ENCODE data around the gene PUS1.

The PUS1 gene

GRCh38 chr12:131990066-131990979, 61.2 kb downstream of the PUS1 start:
- DNase-seq (ENCODE audit: low read depth in 1 of 2, low spot score in 1 of 2), result no peak

- DNase-seq (ENCODE audit: low read depth in 1 of 2, low spot score in 1 of 2), result no peak
Measured at GRCh38 chr12:131990980-131991305, 61.9 kb downstream of the PUS1 start.

GRCh38 chr12:131991816-131992430, 62.8 kb downstream of the PUS1 start:
- no peak for DNase-seq (ENCODE audit: low read depth in 1 of 2, low spot score in 1 of 2)

GRCh38 chr12:131994589-131994988, 65.5 kb downstream of the PUS1 start:
- DNase-seq (ENCODE audit: low read depth in 1 of 2, low spot score in 1 of 2), result no peak
